Measurements from ENCODE around the gene NT5M.
A peak's percentile ranks its signal among the peaks of the same experiment; 100 is the strongest.

Gene NT5M

DNA sequence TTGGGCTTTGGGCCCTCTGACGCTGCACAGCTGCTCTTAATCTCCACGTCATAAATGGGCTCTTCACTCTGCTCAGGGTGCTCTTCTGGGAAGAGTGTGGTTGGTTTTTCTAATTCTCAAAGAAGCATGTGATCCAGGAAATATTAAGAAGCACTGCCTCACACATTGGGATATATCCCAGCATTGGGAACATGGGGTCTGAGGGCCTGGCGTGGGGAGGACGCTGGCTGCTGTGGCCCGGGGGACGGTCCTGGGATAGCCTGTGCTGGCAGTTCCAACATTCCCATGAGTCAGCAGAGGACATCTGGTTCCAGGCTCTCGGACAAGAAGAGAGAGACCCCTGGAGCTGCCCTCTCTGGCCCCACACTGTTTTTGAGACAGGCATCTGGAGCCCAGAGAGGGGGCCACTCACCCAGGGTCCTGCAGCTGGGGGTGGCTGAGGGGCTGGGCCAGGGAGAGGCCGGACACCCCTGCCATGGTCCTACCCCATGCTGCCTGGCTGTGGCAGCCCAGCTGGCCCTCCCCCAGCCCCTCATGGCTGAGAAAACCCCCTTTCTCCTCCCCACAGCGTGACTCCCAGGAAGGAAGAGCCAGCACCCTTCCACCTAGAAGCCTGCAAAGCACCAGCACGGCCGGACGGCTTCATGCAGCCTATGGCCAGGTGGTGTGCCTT lies 58.8 kb downstream of the NT5M start:
- Histone ChIP-seq H3K9ac (ENCODE audit: low read depth, low read length, poor library complexity) (no peak overlapping the region), H2BK120ac (ENCODE audit: low read depth, low read length) (no peak overlapping the region), H3K79me1 (ENCODE audit: low read depth, low read length) (no peaks in the 10 kb centered on the region), H4K91ac (ENCODE audit: low read depth, low read length, poor library complexity) (no peak overlapping the region), H2AK5ac (ENCODE audit: low read depth, low read length) (no peak overlapping the region), H2BK5ac (ENCODE audit: low read length) (no peak overlapping the region), H3K23ac (ENCODE audit: low read depth, low read length, poor library complexity) (no peak overlapping the region), H2BK15ac (ENCODE audit: low read length) (peak overlapping the region; percentile 49), H3K9me3 (replicated peaks in 1 of 2; ENCODE audit: control insufficient read depth in 2 of 2, insufficient read depth in 1 of 2, low read depth in 1 of 2, low read length in 2 of 2) (peaks cover 0 to 5% of the 10 kb centered on the region in 2 donors), H3K18ac (ENCODE audit: low read length) (no peak overlapping the region), H3K4me3 (ENCODE audit: low read length in 2 of 2) (no peak overlapping the region), H3K14ac (ENCODE audit: low read length) (no peak overlapping the region), H3K4me2 (ENCODE audit: insufficient read depth, low read length, poor library complexity, severe bottlenecking) (no peak overlapping the region), H3K27me3 (ENCODE audit: control insufficient read depth in 3 of 3, insufficient read depth in 3 of 3, low read depth in 1 of 3, low read length in 3 of 3) (peaks cover 0 to 4% (median 3%) of the 10 kb centered on the region in 3 experiments), H2AFZ (ENCODE audit: low read length) (no peak overlapping the region), H3K4me1 (ENCODE audit: control insufficient read depth in 2 of 2, insufficient read depth in 1 of 2, low read depth in 1 of 2, low read length in 2 of 2) (peaks cover 0 to 6% of the 10 kb centered on the region in 2 donors), H2BK12ac (ENCODE audit: low read length) (no peak overlapping the region), H3K27ac (replicated peaks; ENCODE audit: low read length) (no peak overlapping the region), H3K4ac (ENCODE audit: low read length) (no peak overlapping the region), H4K8ac (ENCODE audit: low read depth, low read length) (no peak overlapping the region), H3K36me3 (replicated peaks in 1 of 2; ENCODE audit: control insufficient read depth in 2 of 2, insufficient read depth in 2 of 2, low read length in 2 of 2) (no peaks in the 10 kb centered on the region)
- DNase-seq (ENCODE audit: low spot score) = no peak
- WGBS, 2 donors (ENCODE audit: extremely low coverage in 2 of 2, insufficient read length in 2 of 2, insufficient replicate concordance in 1 of 2) = no CpG with 5 or more reads among the region's 12 CpGs

DNA sequence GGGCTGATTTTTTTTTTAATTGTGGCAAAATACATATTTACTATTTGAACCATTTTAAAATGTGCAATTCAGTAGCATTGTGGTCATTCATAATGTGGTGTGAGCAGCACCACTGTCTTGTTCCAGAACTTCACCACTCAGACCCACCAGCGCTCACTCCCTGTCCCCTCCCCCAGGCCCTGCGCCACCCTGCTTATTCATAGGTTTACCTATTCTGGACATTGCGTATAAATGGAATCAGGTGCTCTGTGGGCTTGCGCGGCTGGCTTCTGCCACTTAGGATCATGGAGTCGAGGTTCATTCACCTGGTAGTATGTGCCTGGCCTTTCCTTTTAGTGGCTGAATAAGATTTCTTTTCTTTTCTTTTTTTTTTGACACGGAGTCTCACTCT lies 59.4 kb downstream of the NT5M start:
- H4K8ac ChIP-seq (ENCODE audit: low read depth, low read length) = no peak overlapping the region
- H3K4me3 ChIP-seq (ENCODE audit: low read length in 2 of 2) = no peak overlapping the region
- H3K27ac ChIP-seq (replicated peaks; ENCODE audit: low read length) = no peak overlapping the region
- H2BK12ac ChIP-seq (ENCODE audit: low read length) = no peak overlapping the region
- H3K27me3 ChIP-seq (ENCODE audit: control insufficient read depth in 3 of 3, insufficient read depth in 3 of 3, low read depth in 1 of 3, low read length in 3 of 3) = peaks cover 0 to 5% (median 3%) of the 10 kb centered on the region in 3 experiments
- H2BK5ac ChIP-seq (ENCODE audit: low read length) = no peak overlapping the region
- no peak overlapping the region for H3K23ac ChIP-seq (ENCODE audit: low read depth, low read length, poor library complexity)
- H2AK5ac ChIP-seq (ENCODE audit: low read depth, low read length) = peak overlapping the region; percentile 56
- no peaks in the 10 kb centered on the region for H3K36me3 ChIP-seq (replicated peaks in 1 of 2; ENCODE audit: control insufficient read depth in 2 of 2, insufficient read depth in 2 of 2, low read length in 2 of 2)
- H3K4me1 ChIP-seq (ENCODE audit: control insufficient read depth in 2 of 2, insufficient read depth in 1 of 2, low read depth in 1 of 2, low read length in 2 of 2) = peaks cover 0 to 6% of the 10 kb centered on the region in 2 donors
- H3K18ac ChIP-seq (ENCODE audit: low read length) = no peak overlapping the region
- no peak overlapping the region for H3K9ac ChIP-seq (ENCODE audit: low read depth, low read length, poor library complexity)
- no peak overlapping the region for H3K14ac ChIP-seq (ENCODE audit: low read length)
- WGBS, 2 donors (ENCODE audit: extremely low coverage in 2 of 2, insufficient read length in 2 of 2, insufficient replicate concordance in 1 of 2) = no CpG with 5 or more reads among the region's 7 CpGs
- DNase-seq (ENCODE audit: low spot score) = no peak
- H2BK120ac ChIP-seq (ENCODE audit: low read depth, low read length) = no peak overlapping the region
- no peak overlapping the region for H4K91ac ChIP-seq (ENCODE audit: low read depth, low read length, poor library complexity)
- H3K4ac ChIP-seq (ENCODE audit: low read length) = no peak overlapping the region
- no peak overlapping the region for H2AFZ ChIP-seq (ENCODE audit: low read length)
- peak overlapping the region; percentile 49 for H2BK15ac ChIP-seq (ENCODE audit: low read length)
- H3K4me2 ChIP-seq (ENCODE audit: insufficient read depth, low read length, poor library complexity, severe bottlenecking) = no peak overlapping the region
- peaks cover 0 to 5% of the 10 kb centered on the region in 2 donors for H3K9me3 ChIP-seq (replicated peaks in 1 of 2; ENCODE audit: control insufficient read depth in 2 of 2, insufficient read depth in 1 of 2, low read depth in 1 of 2, low read length in 2 of 2)
- H3K79me1 ChIP-seq (ENCODE audit: low read depth, low read length) = no peaks in the 10 kb centered on the region

DNA sequence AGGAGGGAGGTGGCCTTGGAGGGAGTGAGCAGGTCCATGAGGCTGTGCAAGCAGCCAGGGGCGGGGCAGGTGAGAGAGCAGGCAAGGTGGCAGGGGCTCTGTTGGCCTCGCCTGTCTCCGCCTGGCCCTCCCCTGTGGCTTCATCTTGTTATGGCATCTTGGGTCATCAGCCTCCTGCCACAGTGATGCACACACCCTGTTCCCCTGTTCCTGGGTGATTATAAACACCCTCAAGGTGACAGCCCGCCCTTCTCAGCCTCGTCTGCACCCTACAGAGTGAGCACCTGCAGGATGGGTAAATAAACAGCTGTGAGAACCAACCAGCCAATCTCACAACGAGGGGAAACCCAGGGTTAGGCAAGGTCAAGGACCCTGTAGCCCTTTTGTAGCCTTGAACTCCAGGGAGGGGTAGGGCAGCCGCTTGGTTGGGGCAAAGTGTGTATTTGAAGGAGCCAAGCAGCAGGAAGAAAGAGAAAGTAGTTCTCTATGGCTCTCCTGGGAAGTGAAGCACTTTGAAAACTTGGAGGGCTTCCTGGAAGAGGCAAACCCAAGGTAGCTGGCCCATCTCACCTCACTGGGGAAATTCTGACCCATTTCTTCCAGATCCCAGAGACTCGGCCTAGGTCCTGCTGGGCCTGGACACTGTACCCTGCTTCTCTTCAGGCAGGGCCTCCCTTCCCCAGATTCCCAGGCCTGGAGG lies 60.6 kb downstream of the NT5M start:
- Histone ChIP-seq H4K91ac (ENCODE audit: low read depth, low read length, poor library complexity) (no peak overlapping the region), H3K4ac (ENCODE audit: low read length) (no peak overlapping the region)

DNA sequence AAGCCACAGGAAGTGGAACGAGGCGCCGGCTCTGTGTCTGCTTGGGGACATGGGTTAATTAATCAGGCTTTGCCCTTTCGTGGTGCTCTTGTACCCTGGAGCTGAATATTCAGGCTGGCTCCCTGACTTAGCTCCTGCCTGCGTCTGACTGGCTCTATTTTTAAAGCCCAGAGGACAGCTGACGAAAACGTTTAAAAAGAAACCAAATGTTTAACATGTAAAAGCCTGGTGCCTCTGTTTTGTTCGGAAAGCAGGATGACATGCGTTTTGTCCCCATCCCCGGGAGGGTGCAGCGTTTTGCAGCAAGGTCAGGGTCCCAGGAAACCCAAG lies 61.1 kb downstream of the NT5M start:
- DNase-seq (ENCODE audit: low spot score) = no peak
- H2AK5ac ChIP-seq (ENCODE audit: low read depth, low read length) = no peak overlapping the region
- H3K79me1 ChIP-seq (ENCODE audit: low read depth, low read length) = no peaks in the 10 kb centered on the region
- H3K27me3 ChIP-seq (ENCODE audit: control insufficient read depth in 3 of 3, insufficient read depth in 3 of 3, low read depth in 1 of 3, low read length in 3 of 3) = peaks cover 0 to 9% (median 1%) of the 10 kb centered on the region in 3 experiments
- no peak overlapping the region for H2BK120ac ChIP-seq (ENCODE audit: low read depth, low read length)
- H3K23ac ChIP-seq (ENCODE audit: low read depth, low read length, poor library complexity) = no peak overlapping the region
- peaks cover 0 to 5% of the 10 kb centered on the region in 2 donors for H3K9me3 ChIP-seq (replicated peaks in 1 of 2; ENCODE audit: control insufficient read depth in 2 of 2, insufficient read depth in 1 of 2, low read depth in 1 of 2, low read length in 2 of 2)
- peaks cover 0 to 6% of the 10 kb centered on the region in 2 donors for H3K4me1 ChIP-seq (ENCODE audit: control insufficient read depth in 2 of 2, insufficient read depth in 1 of 2, low read depth in 1 of 2, low read length in 2 of 2)
- no peak overlapping the region for H3K4ac ChIP-seq (ENCODE audit: low read length)
- WGBS, 2 donors (ENCODE audit: extremely low coverage in 2 of 2, insufficient read length in 2 of 2, insufficient replicate concordance in 1 of 2) = no CpG with 5 or more reads among the region's 11 CpGs
- H3K18ac ChIP-seq (ENCODE audit: low read length) = peak overlapping the region; percentile 38
- H2BK5ac ChIP-seq (ENCODE audit: low read length) = no peak overlapping the region
- H3K27ac ChIP-seq (replicated peaks; ENCODE audit: low read length) = no peak overlapping the region
- H2BK15ac ChIP-seq (ENCODE audit: low read length) = no peak overlapping the region
- no peak overlapping the region for H4K91ac ChIP-seq (ENCODE audit: low read depth, low read length, poor library complexity)
- H4K8ac ChIP-seq (ENCODE audit: low read depth, low read length) = no peak overlapping the region
- no peaks in the 10 kb centered on the region for H3K36me3 ChIP-seq (replicated peaks in 1 of 2; ENCODE audit: control insufficient read depth in 2 of 2, insufficient read depth in 2 of 2, low read length in 2 of 2)
- no peak overlapping the region for H3K9ac ChIP-seq (ENCODE audit: low read depth, low read length, poor library complexity)
- no peak overlapping the region for H3K4me2 ChIP-seq (ENCODE audit: insufficient read depth, low read length, poor library complexity, severe bottlenecking)
- H2AFZ ChIP-seq (ENCODE audit: low read length) = peak overlapping the region; percentile 72
- no peak overlapping the region for H3K4me3 ChIP-seq (ENCODE audit: low read length in 2 of 2)
- H3K14ac ChIP-seq (ENCODE audit: low read length) = no peak overlapping the region
- H2BK12ac ChIP-seq (ENCODE audit: low read length) = no peak overlapping the region

More for the DNA sequence above, 60.6 kb downstream of the NT5M start:
- Histone ChIP-seq H2BK120ac (ENCODE audit: low read depth, low read length) (no peak overlapping the region), H3K23ac (ENCODE audit: low read depth, low read length, poor library complexity) (peak overlapping the region; percentile 16), H3K4me2 (ENCODE audit: insufficient read depth, low read length, poor library complexity, severe bottlenecking) (no peak overlapping the region), H3K9ac (ENCODE audit: low read depth, low read length, poor library complexity) (no peak overlapping the region), H3K4me3 (ENCODE audit: low read length in 2 of 2) (no peak overlapping the region), H3K27me3 (ENCODE audit: control insufficient read depth in 3 of 3, insufficient read depth in 3 of 3, low read depth in 1 of 3, low read length in 3 of 3) (peaks cover 0 to 9% (median 3%) of the 10 kb centered on the region in 3 experiments), H3K14ac (ENCODE audit: low read length) (no peak overlapping the region), H2BK5ac (ENCODE audit: low read length) (peak overlapping the region; percentile 6), H4K8ac (ENCODE audit: low read depth, low read length) (peak overlapping the region; percentile 19), H3K4me1 (ENCODE audit: control insufficient read depth in 2 of 2, insufficient read depth in 1 of 2, low read depth in 1 of 2, low read length in 2 of 2) (peaks cover 0 to 6% of the 10 kb centered on the region in 2 donors), H2AK5ac (ENCODE audit: low read depth, low read length) (no peak overlapping the region), H2BK15ac (ENCODE audit: low read length) (no peak overlapping the region), H3K27ac (replicated peaks; ENCODE audit: low read length) (no peak overlapping the region), H3K18ac (ENCODE audit: low read length) (peak overlapping the region; percentile 54), H2BK12ac (ENCODE audit: low read length) (no peak overlapping the region), H3K79me1 (ENCODE audit: low read depth, low read length) (no peaks in the 10 kb centered on the region), H2AFZ (ENCODE audit: low read length) (peak overlapping the region; percentile 72), H3K36me3 (replicated peaks in 1 of 2; ENCODE audit: control insufficient read depth in 2 of 2, insufficient read depth in 2 of 2, low read length in 2 of 2) (no peaks in the 10 kb centered on the region), H3K9me3 (replicated peaks in 1 of 2; ENCODE audit: control insufficient read depth in 2 of 2, insufficient read depth in 1 of 2, low read depth in 1 of 2, low read length in 2 of 2) (peaks cover 0 to 5% of the 10 kb centered on the region in 2 donors)
- WGBS, 2 donors (ENCODE audit: extremely low coverage in 2 of 2, insufficient read length in 2 of 2, insufficient replicate concordance in 1 of 2) = no CpG with 5 or more reads among the region's 8 CpGs
- DNase-seq (ENCODE audit: low spot score) = no peak

All from neuronal stem cell (in vitro differentiated cells).